Activated effector memory CD4-positive, alpha-beta T cell treated with anti-CD3 and anti-CD28 coated beads, Interleukin-2, amount 50 U/mL, for 16 hours (primary cell): ENCODE results near the gene PRICKLE3.
"Not testable (repeated sequence)": the region's sequence is repeated elsewhere in the genome, so short reads cannot be mapped to it uniquely, and the experiment has no call there.

Experiments
- DNase-seq: peaks from one replicate; pipeline ENCODE4 v3.0.0-alpha.2; 2020

PRICKLE3 gene

DNA sequence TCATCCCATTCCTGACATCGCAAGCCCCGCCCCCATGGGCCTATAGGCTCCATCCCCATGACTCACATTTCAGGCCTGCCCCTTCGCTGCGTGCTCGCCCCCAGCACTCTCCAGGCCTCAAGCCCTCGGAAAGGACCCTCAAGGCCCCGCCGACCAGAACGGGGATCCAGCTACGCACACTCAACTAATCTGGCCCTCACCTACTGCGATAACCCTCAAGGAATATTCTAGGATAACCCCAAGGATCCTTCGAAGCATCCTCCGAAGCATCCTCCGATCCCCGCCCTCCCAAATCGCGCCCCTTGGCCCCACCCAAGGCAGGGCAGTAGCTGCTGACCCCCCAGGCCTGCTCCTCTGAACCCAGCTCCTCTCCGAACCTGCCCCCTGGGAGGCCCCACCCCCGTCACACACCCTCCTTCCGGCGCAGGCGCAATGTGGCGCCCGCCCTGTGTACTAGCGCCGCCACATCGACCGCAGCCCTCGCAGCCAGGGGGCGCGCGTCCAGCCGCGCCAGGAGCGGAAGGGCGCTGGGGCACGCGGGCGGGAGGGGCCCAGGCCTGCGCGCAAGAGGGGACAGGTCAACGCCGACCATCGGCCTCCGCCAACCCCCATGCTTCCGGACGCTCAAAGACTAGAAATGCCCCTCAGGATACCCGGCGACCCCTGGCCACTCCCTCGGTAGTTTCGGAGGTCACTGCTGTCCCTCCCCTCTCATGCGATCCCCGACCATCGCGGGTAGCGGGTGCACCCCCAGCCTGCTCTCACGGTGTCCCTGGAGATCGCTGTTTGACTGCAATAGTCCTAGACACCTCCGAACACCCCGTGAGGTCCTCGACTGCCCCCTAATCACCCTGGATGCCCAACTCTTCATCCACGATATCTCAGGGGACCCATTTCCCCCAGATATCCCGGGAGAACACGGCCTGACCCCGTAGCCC, 30.0 kb downstream of the PRICKLE3 start:
- peak; percentile 94 for DNase-seq

DNA sequence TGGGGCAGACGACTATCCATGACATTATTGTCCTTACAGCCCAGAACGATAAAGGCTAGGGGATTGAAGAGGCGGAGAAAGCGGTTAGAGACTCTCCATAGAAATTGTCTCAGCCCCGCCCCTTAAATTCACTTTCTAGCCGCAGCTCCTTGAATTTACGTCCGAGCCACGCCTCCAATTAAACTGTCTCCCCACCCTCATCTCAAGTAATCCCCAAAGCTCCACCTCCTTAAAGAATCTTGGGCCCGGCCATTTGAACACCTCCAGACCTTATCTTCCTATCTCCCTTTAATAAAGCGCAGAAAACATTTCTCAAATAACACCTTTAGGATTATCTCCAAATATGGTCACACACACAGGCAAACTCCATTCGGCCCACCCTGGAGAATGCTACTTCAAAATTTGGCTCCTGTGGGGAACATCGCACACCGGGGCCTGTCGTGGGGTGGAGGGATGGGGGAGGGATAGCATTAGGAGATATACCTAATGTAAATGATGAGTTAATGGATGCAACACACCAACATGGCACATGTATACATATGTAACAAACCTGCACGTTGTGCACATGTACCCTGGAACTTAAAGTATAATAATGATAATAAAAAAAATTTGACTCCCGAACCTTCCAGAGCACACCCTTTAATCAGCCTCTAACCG, 30.8 kb downstream of the PRICKLE3 start:
- DNase-seq: peak; percentile 69

DNA sequence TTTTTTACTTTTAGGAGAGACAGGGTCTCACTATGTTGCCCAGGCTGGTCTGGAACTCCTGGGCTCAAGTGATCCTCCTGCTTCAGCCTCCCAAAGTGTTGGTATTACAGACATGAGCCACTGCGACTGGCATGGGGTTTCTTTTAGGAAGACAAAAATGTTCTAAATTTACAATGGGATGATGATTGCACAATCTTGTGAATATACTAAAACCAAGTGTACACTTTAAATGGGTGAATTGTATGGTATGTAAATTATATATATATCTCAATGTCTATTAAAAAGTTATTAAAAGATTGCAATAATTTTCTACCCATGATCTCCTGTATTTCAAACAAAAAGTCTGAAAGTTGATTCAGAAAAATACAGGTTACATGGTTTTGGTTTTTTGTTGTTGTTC, 32.7 kb downstream of the PRICKLE3 start:
- no peak for DNase-seq

DNA sequence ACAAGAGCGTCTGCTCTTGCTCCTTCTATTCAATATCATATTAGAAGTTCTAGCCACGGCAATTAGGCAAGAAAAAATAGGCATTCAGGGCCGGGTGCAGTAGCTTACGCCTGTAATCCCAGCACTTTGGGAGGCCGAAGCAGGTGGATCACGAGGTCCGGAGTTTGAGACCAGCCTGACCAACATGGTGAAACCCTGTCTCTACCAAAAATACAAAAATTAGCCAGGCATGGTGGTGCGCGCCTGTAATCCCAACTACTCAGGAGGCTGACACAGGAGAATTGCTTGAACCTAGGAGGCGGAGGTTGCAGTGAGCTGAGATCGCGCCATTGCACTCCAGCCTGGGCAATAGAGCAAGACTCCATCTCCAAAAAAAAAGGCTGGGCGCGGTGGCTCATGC, 36.9 kb downstream of the PRICKLE3 start:
- not testable (repeated sequence) for DNase-seq

DNA sequence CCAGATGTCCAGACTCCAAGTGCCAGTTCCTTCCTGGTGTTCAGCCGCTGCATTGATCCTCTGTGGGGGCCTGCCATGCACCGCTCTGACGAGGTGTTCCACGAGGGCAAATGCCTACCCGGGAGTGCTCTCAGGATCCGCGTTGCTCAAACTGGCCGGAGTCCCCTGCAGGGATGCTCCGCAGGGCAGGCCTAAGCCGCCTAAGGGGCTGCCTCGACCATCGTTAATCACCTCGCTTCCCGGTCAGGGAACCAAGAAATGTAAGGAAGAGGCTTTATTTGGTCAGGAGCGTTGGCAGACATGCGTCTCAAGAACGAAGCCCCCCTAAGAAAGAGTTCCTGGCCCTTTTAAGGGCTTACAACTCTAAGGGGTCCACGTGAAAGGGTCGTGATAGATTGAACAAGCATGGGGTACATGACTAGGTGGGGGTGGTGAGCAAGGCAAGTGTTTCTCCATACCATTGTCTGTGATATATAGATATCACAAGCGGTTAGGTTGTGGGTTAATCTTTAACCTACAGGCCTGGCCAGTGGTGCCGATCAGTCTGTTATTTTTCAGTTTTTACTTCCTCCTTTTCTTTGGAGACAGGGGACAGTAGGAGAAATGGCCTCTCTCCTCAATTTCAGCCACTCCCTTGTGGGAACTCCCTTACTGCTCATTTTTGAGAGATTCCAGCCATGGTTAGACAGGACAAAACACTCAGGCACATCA, 37.6 kb downstream of the PRICKLE3 start:
- not testable (repeated sequence) for DNase-seq

DNA sequence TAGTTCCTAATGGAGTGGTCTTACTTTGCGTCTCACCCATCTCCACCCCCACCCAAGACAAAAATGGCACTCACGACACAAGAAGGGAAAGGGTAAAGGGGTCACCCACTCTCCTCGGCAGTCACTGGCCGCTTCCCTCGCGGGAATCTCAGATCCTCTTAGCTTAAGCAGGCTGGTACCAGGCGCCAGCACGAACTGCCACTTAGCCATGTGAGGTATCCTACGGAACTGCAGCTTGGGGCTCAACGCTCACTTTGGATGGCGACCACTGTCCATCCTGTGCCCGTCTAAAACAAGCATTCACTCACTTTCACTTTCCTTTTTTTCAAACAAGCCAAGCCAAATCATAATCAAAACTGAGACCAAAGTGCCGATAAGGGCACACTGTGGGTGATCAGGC, 38.2 kb downstream of the PRICKLE3 start:
- DNase-seq: no peak

DNA sequence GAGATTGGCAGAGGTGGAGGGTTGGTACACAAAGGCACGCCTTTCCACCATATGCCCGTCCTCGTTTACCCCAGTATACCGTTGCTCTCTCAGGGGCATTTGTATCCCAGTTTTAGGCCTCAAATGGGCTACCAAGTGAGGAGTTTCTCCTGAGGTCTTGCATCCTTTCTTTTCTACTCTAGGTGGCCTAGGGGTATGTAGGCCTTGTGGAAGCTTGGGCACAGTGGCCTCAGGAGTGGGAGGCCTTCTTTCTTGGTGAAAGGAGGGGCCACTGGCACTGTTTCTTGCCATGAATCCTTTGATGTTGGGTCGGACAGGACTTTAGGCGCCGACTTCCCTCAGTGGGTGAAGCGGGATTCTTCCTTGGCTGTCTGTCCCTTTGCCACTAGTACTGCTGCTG, 38.9 kb downstream of the PRICKLE3 start:
- no peak for DNase-seq

DNA sequence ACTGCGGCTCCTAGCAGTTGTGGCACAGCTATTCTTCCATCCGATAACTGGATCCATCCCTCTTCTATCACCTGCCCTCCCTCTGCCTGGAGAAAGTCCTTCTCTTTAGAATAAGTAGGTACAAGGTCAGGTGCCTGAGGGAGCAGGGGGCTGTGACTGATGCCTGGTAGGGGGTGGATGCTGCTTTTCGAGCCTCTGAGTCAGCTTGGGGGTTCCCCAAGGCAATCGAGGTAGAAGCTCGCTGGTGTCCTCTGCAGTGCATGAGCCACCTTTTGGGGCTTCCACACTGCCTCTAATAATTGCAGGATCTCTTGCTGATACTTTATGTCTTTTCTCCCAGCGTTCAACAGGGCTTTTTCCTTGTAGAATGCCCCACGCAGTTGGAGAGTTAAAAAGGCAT, 43.0 kb downstream of the PRICKLE3 start:
- not testable (repeated sequence) for DNase-seq

DNA sequence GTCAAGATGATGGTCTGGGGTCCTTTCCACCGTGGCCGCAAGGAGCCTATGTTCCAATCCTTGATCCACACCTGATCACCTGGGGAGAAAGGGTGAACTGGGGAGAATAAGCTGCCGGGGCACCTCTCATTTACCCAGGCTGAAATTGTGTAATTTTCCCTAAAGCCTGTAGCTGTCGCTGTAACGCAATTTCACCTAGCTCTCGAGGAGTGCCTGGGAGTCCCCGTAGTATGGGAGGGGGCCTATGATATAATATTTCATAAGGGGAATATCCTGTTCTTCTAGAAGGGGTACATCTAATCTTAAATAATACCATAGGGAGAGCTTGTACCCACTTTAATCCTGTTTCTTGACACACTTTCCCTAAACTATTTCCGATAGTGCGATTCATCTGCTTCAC, 43.9 kb downstream of the PRICKLE3 start:
- not testable (repeated sequence) for DNase-seq

DNA sequence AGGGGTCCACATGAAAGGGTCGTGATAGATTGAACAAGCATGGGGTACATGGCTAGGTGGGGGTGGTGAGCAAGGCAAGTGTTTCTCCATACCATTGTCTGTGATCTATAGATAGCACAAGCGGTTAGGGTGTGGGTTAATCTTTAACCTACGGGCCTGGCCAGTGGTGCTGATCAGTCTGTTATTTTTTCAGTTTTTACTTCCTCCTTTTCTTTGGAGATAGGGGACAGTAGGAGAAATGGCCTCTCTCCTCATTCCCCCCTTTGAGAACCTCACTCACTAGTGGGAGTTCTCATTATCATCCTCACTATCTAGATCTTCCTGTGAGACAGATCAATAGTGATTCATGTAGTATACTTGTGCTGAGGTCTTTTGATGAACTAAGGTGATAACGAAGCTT, 46.5 kb downstream of the PRICKLE3 start:
- DNase-seq: no peak

DNA sequence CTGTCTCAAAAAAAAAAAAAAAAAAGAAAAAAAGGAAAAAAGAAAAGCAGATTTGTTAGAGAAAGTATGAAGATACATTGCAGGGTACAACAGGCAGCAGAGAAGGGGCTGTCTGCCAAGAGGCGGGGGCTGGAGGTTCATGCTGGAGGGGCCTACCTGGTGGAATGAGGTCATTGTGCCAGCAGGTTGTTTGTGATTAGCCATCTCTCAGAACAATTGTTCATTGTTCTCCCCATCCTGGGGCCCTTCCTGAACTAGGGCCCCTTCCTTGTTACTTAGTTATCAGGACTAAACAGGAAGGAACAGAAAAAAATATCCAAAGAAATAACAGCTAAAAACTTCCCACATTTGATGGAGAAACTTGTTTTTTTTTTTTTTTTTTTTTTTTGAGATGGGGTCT, 48.7 kb downstream of the PRICKLE3 start:
- DNase-seq: no peak

DNA sequence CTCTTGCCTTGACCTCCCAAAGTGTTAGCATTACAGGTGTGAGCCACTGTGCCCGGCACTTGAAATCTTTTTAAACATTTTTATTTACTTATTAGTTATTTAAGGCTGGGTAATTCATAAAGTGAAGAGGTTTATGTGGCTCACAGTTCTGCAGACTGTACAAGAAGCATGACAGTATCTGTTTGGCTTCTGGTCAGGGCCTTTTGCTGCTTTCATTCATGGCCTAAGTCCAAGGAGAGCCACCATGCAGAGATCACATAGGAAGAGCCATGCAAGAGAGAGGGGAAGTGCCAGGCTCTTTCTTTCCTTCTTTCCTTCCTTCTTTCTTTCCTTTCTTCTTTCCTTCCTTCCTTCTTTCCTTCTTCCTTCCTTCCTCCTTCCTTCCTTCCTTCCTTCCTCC, 52.4 kb downstream of the PRICKLE3 start:
- no peak for DNase-seq

DNA sequence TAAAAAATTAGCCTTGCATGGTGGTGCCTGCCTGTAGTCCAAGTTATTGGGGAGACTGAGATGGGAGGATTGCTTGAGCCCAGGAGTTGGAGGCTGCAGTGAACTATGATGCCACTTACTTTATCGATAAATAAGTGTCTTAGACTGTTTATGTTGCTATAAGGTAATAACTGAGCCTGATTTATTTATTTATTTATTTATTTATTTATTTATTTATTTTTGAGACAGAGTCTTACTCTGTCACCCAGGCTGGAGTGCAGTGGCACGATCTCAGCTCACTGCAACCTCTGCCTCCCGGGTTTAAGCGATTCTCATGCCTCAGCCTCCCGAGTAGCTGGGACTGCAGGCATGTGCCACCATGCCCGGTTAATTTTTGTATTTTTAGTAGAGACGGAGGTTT, 53.9 kb downstream of the PRICKLE3 start:
- not testable (repeated sequence) for DNase-seq

DNA sequence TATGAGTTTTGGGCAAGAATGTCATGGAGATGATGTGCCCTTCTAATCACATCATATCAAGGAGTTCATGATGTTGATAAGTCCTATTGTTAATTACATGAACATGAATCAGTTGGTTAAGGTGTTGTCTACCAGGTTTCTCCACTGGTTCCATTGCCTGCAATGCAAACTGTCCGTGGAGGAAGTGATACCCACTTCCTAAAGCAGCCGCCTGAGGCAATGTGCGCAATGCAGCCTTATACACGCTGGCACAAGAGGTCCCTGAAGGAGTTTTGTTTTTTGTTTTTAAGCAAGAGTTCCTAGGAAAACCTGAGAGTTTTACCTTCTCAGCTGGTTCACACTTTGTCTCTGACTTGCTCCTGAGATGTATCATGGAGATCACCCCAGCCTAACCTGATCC, 56.7 kb downstream of the PRICKLE3 start:
- no peak for DNase-seq

DNA sequence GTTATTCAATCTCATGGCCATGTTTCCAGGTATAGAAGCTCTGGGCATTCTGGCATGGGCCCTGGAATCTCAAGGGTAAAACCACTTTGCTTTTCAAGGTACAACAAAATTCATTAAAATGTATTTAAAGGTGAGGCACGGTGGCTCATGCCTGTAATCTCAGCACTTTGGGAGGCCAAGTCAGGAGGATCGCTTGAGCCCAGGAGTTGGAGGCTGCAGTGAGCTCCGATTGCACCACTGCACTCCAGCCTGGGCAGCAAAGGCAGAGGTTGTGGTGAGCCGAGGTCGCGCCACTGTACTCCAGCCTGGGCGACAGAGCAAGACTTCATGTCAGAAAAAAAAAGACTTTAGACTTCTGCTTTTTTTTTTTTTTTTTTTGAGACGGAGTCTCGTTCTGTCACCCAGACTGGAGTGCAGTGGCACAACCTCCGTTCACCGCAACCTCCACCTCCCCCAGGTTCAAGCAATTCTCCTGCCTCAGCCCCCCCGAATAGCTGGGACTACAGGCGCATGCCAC, 58.4 kb downstream of the PRICKLE3 start:
- not testable (repeated sequence) for DNase-seq
